Liver (tissue), 9 donors: ENCODE measurements around the gene RBM14. TPM values are rescaled to one million over a fixed set of nuclear protein-coding genes. Genes with fewer than 3 reads are reported as not detected.

Experiments used
- DNase-seq: peaks from one replicate; pipeline ENCODE4 v3.0.0-alpha.2; 2017; ENCODE audit warnings: low spot score
- H3K27ac ChIP-seq, 2 donors: one replicate each; pipeline ENCODE4 v1.7.0; 2013; ENCODE audit warnings: inconsistent platforms in 2 of 2, low read length in 2 of 2, control low read depth in 1 of 2, low read depth in 1 of 2, mild to moderate bottlenecking in 1 of 2
- H3K27me3 ChIP-seq, 4 donors: one replicate each; pipeline versions ENCODE4 v1.6.1 to v1.7.0; 2013; ENCODE audit warnings: low read length in 3 of 4, inconsistent platforms in 1 of 4, mild to moderate bottlenecking in 1 of 4, moderate library complexity in 1 of 4; ENCODE audit not compliant: control insufficient read depth in 4 of 4, insufficient read depth in 4 of 4
- H3K36me3 ChIP-seq, 4 donors: one replicate each; pipeline versions ENCODE4 v1.6.1 to v1.7.0; 2013; ENCODE audit warnings: low read length in 3 of 4, mild to moderate bottlenecking in 3 of 4, low read depth in 1 of 4, moderate library complexity in 1 of 4; ENCODE audit not compliant: control insufficient read depth in 4 of 4, insufficient read depth in 3 of 4
- H3K4me1 ChIP-seq, 4 donors: one replicate each; pipeline versions ENCODE4 v1.6.1 to v1.7.0; 2013; ENCODE audit warnings: low read length in 3 of 4, mild to moderate bottlenecking in 3 of 4, moderate library complexity in 1 of 4; ENCODE audit not compliant: control insufficient read depth in 4 of 4, insufficient read depth in 4 of 4
- H3K4me3 ChIP-seq, 3 donors: one replicate each; pipeline versions ENCODE4 v1.6.1 to v1.7.0; 2013; ENCODE audit warnings: low read length in 3 of 3, control low read depth in 1 of 3, low read depth in 1 of 3, mild to moderate bottlenecking in 1 of 3
- H3K9ac ChIP-seq, 2 donors: one replicate each; pipeline ENCODE4 v1.7.0; 2013; ENCODE audit warnings: low read length in 2 of 2, mild to moderate bottlenecking in 2 of 2, moderate library complexity in 2 of 2, control low read depth in 1 of 2, low read depth in 1 of 2
- H3K9me3 ChIP-seq, 4 donors: one replicate each; pipeline versions ENCODE4 v1.6.1 to v1.7.0; 2013; ENCODE audit warnings: low read length in 3 of 4; ENCODE audit not compliant: control insufficient read depth in 4 of 4
- ATF3 ChIP-seq: IDR thresholded peaks from 2 replicates; pipeline ENCODE4 v1.6.1; 2016; ENCODE audit warnings: antibody characterized with exemption
- EGR1 ChIP-seq, 2 donors: IDR thresholded peaks; 2 replicates each; pipeline ENCODE4 v1.6.1; 2016 to 2018; ENCODE audit warnings: antibody characterized with exemption in 2 of 2, low read depth in 2 of 2
- FOXA1 ChIP-seq: IDR thresholded peaks from 2 replicates; pipeline ENCODE4 v1.6.1; 2016; ENCODE audit warnings: antibody characterized with exemption
- FOXA2 ChIP-seq: IDR thresholded peaks from 2 replicates; pipeline ENCODE4 v1.6.1; 2016; ENCODE audit warnings: antibody characterized with exemption
- GABPA ChIP-seq, 2 donors: IDR thresholded peaks in 1 of 2; conservative IDR thresholded peaks in 1 of 2; 2 replicates each; pipeline ENCODE4 v1.6.1; 2016; ENCODE audit warnings: antibody characterized with exemption in 2 of 2, mild to moderate bottlenecking in 1 of 2, moderate library complexity in 1 of 2
- HNF4A ChIP-seq, 2 donors: conservative IDR thresholded peaks; 2 replicates each; pipeline ENCODE4 v1.6.1; 2016; ENCODE audit warnings: antibody characterized with exemption in 2 of 2, mild to moderate bottlenecking in 2 of 2
- HNF4G ChIP-seq: IDR thresholded peaks from 2 replicates; pipeline ENCODE4 v1.6.1; 2016; ENCODE audit warnings: antibody characterized with exemption
- JUND ChIP-seq, 2 donors: IDR thresholded peaks; 2 replicates each; pipeline ENCODE4 v1.6.1; 2016; ENCODE audit warnings: antibody characterized with exemption in 2 of 2
- MAX ChIP-seq: IDR thresholded peaks from 2 replicates; pipeline ENCODE4 v1.6.1; 2016; ENCODE audit warnings: antibody characterized with exemption
- NR2F2 ChIP-seq: IDR thresholded peaks from 2 replicates; pipeline ENCODE4 v1.6.1; 2016; ENCODE audit warnings: antibody characterized with exemption
- RAD21 ChIP-seq, 2 donors: IDR thresholded peaks; 2 replicates each; pipeline ENCODE4 v1.6.1; 2016; ENCODE audit warnings: antibody characterized with exemption in 2 of 2, mild to moderate bottlenecking in 2 of 2
- REST ChIP-seq: IDR thresholded peaks from 2 replicates; pipeline ENCODE4 v1.6.1; 2016; ENCODE audit warnings: antibody characterized with exemption, mild to moderate bottlenecking
- RXRA ChIP-seq, 2 donors: IDR thresholded peaks; 2 replicates each; pipeline ENCODE4 v1.6.1; 2017 to 2018; ENCODE audit warnings: antibody characterized with exemption in 2 of 2, mild to moderate bottlenecking in 1 of 2
- SP1 ChIP-seq: IDR thresholded peaks from 2 replicates; pipeline ENCODE4 v1.6.1; 2018; ENCODE audit warnings: antibody characterized with exemption, mild to moderate bottlenecking
- TAF1 ChIP-seq: conservative IDR thresholded peaks from 2 replicates; pipeline ENCODE4 v1.6.1; 2016; ENCODE audit warnings: antibody characterized with exemption, mild to moderate bottlenecking
- YY1 ChIP-seq: IDR thresholded peaks from 2 replicates; pipeline ENCODE4 v1.6.1; 2016; ENCODE audit warnings: antibody characterized with exemption, mild to moderate bottlenecking
- ZBTB33 ChIP-seq: IDR thresholded peaks from 2 replicates; pipeline ENCODE4 v1.6.1; 2016; ENCODE audit warnings: antibody characterized with exemption
- WGBS: extraction: QIAGEN DNeasy Blood & Tissue Kit; methylation state at CpG from one replicate; pipeline ENCODE4 v1.1.7; 2013; 5-methylcytosine and 5-hydroxymethylcytosine counted together
- polyA plus RNA-seq, 2 donors: library from polyadenylated mRNA; stranded (reverse) in 1 of 2; unstranded in 1 of 2; fragments of 200-250 nt in 1 of 2; fragments of >200 nt in 1 of 2; fragmentation: Nextera tagmentation in 1 of 2; extraction: Ambion mirVana in 1 of 2; gene quantifications; one replicate each; pipeline versions ENCODE4 v1.2.1 to v1.2.3, GENCODE V29; 2013 to 2015
- total RNA-seq, 2 donors: library from RNA; depleted of rRNA; stranded (reverse); fragments of >200 nt; gene quantifications; one replicate each; pipeline ENCODE4 v1.2.3, GENCODE V29; 2014
- donor health status: healthy.
- donor health status: healthy.
- donor health status: healthy.
- donor health status: healthy.
- donor health status: healthy.

Gene RBM14
- total and polyA plus RNA-seq, 4 donors: 7.0 to 53.5 (median 21.9) TPM

- peaks cover 9 to 61% (median 47%) of the 10 kb centered on the region in 4 donors for H3K4me1 ChIP-seq
- no peak overlapping the region for H3K27ac ChIP-seq
- H3K27me3 ChIP-seq: no peaks in the 10 kb centered on the region
- H3K4me3 ChIP-seq: no peak overlapping the region
- H3K9ac ChIP-seq: no peak overlapping the region
- no peaks in the 10 kb centered on the region for H3K9me3 ChIP-seq
- TF ChIP-seq GABPA (IDR thresholded peaks at IDR 0.05 in 1 of 2, conservative IDR thresholded peaks at IDR 0.05 in 1 of 2): no peak
- no peak for TF ChIP-seq MAX
- TF ChIP-seq EGR1 (IDR thresholded peaks at IDR 0.05; ENCODE audit: low read depth in 2 of 2): no peak
- TF ChIP-seq ATF3: no peak
- TF ChIP-seq RXRA (IDR thresholded peaks at IDR 0.05): no peak
- no peak for TF ChIP-seq JUND (IDR thresholded peaks at IDR 0.05)
- TF ChIP-seq FOXA1: no peak
- no peak for TF ChIP-seq SP1
- TF ChIP-seq YY1: no peak
- peaks cover 17 to 71% (median 53%) of the 10 kb centered on the region in 4 donors for H3K36me3 ChIP-seq
- WGBS: 93% methylated on average over 24 of the region's 24 CpGs
- no peak for DNase-seq
Measured at GRCh38 chr11:66643745-66644437, 27.5 kb downstream of the RBM14 start.

- TF ChIP-seq REST: no peak
- TF ChIP-seq ZBTB33: no peak
- peaks cover 6 to 34% (median 20%) of the 10 kb centered on the region in 4 donors for H3K4me1 ChIP-seq
- no peak overlapping the region for H3K4me3 ChIP-seq
- H3K9ac ChIP-seq: no peak overlapping the region
- H3K9me3 ChIP-seq: no peaks in the 10 kb centered on the region
- 85% methylated on average over 4 of the region's 4 CpGs for WGBS
- no peak for DNase-seq
- no peak overlapping the region for H3K27ac ChIP-seq
- no peaks in the 10 kb centered on the region for H3K27me3 ChIP-seq
- peaks cover 17 to 71% (median 49%) of the 10 kb centered on the region in 4 donors for H3K36me3 ChIP-seq
Measured at GRCh38 chr11:66646828-66647227, 30.4 kb downstream of the RBM14 start.

GRCh38 chr11:66649903-66650302, 33.5 kb downstream of the RBM14 start:
- H3K9me3 ChIP-seq: no peaks in the 10 kb centered on the region
- no peak for DNase-seq
- peaks cover 0 to 7% (median 4%) of the 10 kb centered on the region in 4 donors for H3K4me1 ChIP-seq
- H3K36me3 ChIP-seq: peaks cover 11 to 46% (median 34%) of the 10 kb centered on the region in 4 donors
- no peaks in the 10 kb centered on the region for H3K27me3 ChIP-seq
- H3K27ac ChIP-seq: no peak overlapping the region
- no peak overlapping the region for H3K4me3 ChIP-seq
- WGBS: 96% methylated on average over 5 of the region's 5 CpGs
- no peak overlapping the region for H3K9ac ChIP-seq
- TF ChIP-seq TAF1: no peak
- no peak for TF ChIP-seq RAD21 (IDR thresholded peaks at IDR 0.05)
- TF ChIP-seq HNF4A (conservative IDR thresholded peaks at IDR 0.05): no peak
- no peak for TF ChIP-seq NR2F2
- no peak for TF ChIP-seq JUND (IDR thresholded peaks at IDR 0.05)
- no peak for TF ChIP-seq RXRA (IDR thresholded peaks at IDR 0.05)
- no peak for TF ChIP-seq EGR1 (IDR thresholded peaks at IDR 0.05; ENCODE audit: low read depth in 2 of 2)
- TF ChIP-seq MAX: no peak
- no peak for TF ChIP-seq SP1
- no peak for TF ChIP-seq ATF3
- no peak for TF ChIP-seq ZBTB33
- TF ChIP-seq FOXA2: no peak
- no peak for TF ChIP-seq GABPA (IDR thresholded peaks at IDR 0.05 in 1 of 2, conservative IDR thresholded peaks at IDR 0.05 in 1 of 2)
- TF ChIP-seq HNF4G: no peak
- no peak for TF ChIP-seq FOXA1
